ENCODE results near the gene HMOX2.

Gene HMOX2

DNA sequence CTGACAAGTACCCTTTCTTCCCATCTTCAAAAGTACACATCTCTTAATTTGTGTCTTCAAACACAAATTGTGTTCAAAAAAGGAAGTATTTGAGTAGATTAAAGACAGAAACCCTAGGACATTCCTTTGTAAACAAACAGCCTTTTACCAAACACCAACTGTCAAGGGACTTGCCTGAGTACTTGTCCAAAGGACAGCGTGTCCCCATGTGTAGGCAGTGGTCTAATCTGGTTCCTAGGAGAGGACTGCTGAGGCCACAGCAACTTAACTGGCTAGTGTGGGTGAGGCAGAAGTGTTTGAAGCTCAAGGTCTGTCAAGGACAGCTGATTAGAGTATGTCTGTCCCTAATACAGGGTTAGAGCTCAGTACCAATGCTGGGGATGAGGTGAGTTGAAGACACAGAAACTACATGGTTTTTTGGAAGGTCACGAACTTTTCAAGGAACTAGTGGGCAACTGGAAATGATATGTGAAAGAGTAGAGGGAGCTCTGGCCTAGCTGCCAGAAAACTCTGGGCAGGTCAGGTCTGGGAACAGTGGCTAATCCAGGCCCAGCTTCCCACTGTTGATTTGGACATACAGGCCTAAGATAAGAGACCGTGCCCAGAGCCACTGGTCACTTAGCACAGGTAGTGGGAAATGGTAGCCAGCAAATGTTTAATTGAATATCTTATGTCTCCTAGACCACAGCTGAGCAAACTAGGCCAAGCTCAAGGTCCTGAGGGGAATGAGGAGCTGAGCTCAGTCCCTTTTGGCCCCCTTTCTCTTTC lies 10.1 kb downstream of the HMOX2 start:
- ATAC-seq (no peak), DNase-seq (no peak)
- Mint-ChIP-seq H3K4me3 (no peak overlapping the region), H3K27me3 (no peaks in the 10 kb centered on the region), H3K27ac (peak overlapping the region; percentile 65 to 81), H3K9me3 (no peaks in the 10 kb centered on the region), H3K4me1 (peaks cover 83% of the 10 kb centered on the region)

DNA sequence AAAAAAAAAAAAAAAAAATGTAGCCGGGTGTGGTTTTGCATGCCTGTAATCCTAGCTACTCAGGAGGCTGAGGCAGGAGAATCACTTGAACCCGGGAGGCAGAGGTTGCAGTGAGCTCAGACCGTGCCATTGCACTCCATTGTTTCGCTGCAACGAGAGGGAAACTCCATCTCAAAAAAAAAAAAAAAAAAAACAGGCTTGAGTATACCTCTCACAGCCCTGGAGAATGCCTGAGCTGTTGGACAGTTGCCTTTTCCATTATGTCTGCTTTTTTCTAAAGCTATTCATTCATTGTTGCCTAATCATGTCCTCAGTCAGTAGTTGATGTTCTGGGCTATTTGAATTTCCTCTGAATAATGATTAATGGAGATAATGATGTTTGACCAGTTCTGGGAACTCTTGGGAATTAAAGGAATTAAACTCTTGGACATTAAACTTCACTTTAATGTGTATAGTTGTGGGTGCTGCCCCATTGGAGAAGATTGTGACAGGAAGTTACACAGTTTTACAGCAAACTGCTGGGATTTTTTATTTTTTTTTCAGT lies 11.8 kb downstream of the HMOX2 start:
- H3K4me1 Mint-ChIP-seq: peaks cover 73% of the 10 kb centered on the region
- no peaks in the 10 kb centered on the region for H3K9me3 Mint-ChIP-seq
- peak overlapping the region; percentile 58 to 73 for H3K4me3 Mint-ChIP-seq
- peak overlapping the region; percentile 79 to 96 for H3K27ac Mint-ChIP-seq
- peak; percentile 60 for ATAC-seq
- DNase-seq: no peak
- no peaks in the 10 kb centered on the region for H3K27me3 Mint-ChIP-seq

DNA sequence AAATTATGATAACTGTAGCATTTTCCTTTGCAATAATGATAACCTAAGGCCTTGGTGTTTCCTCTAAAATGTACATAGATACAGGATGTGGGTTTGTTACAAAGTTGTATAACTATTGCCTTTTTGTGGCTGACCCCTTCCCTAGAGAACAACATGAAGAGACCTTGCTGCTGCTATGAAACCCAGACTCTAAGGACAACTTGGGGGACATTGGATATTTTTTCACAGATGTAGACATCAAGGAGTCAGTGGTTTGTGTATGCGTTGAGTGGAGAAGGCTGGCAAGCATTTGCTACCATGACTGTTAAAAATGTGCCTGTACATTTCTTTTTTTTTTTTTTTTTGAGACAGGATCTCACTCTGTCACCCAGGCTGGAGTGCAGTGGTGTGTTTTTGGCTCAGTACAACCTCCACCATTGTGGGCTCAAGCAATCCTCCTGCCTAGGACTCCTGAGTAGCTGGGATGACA lies 12.3 kb downstream of the HMOX2 start:
- peak overlapping the region; percentile 79 to 96 for H3K27ac Mint-ChIP-seq
- H3K9me3 Mint-ChIP-seq: no peaks in the 10 kb centered on the region
- H3K27me3 Mint-ChIP-seq: no peaks in the 10 kb centered on the region
- H3K4me1 Mint-ChIP-seq: peaks cover 76% of the 10 kb centered on the region
- DNase-seq (peak; percentile 10 to 21), ATAC-seq (peak; percentile 93)
- H3K4me3 Mint-ChIP-seq: peak overlapping the region; percentile 58 to 73

DNA sequence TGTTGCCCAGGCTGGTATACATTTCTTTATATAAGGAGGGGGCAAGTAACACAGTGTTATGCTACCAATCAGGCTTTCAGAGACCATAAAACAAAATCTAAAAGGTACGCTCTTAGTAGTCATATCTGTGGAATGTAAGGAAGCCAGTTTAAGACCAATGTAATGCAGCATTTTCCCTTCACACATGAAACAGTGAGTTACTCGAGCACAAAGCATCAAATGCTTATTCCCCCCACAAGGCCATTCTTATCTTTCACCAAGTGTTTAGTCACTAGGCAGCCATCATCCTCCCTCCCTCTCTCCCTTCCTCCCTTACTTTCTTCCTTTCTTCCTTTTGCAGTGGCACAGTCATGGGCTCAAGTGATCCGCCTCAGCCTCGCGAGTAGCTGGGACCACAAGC lies 12.8 kb downstream of the HMOX2 start:
- H3K4me3 Mint-ChIP-seq: peak overlapping the region; percentile 58 to 73
- no peaks in the 10 kb centered on the region for H3K27me3 Mint-ChIP-seq
- H3K27ac Mint-ChIP-seq: peak overlapping the region; percentile 87 to 96
- H3K9me3 Mint-ChIP-seq: no peaks in the 10 kb centered on the region
- DNase-seq (no peak), ATAC-seq (no peak)
- peaks cover 80% of the 10 kb centered on the region for H3K4me1 Mint-ChIP-seq

DNA sequence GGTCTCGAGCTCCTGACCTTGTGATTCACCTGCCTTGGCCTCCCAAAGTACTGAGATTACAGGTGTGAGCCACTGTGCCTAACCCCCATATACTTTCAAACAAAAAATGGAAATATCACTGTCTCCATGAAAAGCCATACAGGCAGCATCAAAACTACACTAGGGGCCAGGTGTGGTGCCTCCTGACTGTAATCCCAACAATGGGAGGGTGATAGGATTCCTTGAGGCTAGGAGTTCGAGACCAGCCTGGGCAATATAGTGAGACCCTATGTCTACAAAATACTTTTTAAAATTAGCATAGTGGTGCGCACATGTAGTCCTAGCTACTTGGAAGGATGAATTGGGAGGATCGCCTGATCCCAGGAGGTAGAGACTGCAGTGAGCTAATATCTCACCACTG lies 15.7 kb downstream of the HMOX2 start:
- Mint-ChIP-seq H3K4me1 (peaks cover 86% of the 10 kb centered on the region), H3K4me3 (no peak overlapping the region), H3K27me3 (no peaks in the 10 kb centered on the region), H3K27ac (peak overlapping the region in 1 of 2 donors; percentile 80), H3K9me3 (no peaks in the 10 kb centered on the region)
- ATAC-seq: no peak
- DNase-seq: no peak

DNA sequence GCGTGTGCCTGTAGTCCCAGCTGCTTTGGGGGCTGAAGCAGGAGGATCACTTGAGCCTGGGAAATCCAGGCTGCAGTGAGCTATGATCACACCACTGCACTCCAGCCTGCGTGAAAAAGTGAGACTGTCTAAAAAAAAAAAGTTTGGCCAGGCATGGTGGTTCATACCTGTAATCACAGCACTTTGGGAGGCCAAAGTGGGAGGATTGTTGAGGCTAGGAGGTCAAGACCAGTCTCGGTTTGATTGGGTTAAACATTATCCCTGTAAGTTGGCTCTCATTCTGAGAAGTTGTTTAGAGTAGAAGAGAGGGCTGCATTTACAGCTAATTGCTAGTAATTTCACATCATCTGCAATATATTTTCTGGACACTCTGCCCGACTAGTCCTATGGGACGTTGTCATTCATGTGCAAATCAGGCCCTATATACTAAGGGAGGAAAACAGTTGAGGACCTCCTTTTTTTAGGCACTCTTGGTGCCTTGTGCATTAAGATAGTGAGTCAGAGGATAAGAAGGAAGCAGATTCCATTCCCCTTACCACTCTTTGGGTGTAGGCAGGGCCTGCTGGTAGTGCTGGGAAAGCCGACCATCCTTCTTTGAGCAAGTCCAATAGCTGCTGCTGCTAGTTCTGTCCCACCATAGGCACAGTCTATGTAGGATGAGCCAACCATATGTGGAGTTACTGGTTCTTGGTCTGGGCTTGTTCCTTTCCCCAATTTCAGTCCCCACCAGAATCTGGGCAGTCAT lies 18.7 kb downstream of the HMOX2 start:
- Mint-ChIP-seq H3K27ac (peak overlapping the region in 1 of 2 donors; percentile 14), H3K4me1 (peaks cover 86% of the 10 kb centered on the region)

DNA sequence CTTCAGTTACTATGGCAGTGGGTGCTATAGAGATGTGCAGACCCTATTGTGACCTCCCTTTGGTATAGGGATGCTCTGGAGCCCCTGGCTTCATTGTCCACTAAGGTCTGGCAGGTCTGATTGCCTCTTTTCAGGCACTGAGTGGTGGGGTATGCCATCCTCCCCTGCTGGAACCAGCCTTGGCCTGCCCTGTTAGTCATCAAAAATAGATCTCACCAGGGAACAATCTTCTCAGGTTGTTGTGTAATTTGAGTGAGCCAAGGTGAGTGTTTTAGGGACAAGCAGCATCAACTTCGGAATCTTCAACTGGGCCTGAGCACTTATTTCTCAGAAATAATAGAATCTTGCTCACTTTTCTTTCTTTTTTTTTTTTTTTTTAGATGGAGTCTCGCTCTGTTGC lies 19.6 kb downstream of the HMOX2 start:
- Mint-ChIP-seq H3K4me3 (no peak overlapping the region), H3K9me3 (no peaks in the 10 kb centered on the region), H3K27ac (peak overlapping the region in 1 of 2 donors; percentile 58), H3K4me1 (peaks cover 85% of the 10 kb centered on the region), H3K27me3 (no peaks in the 10 kb centered on the region)
- DNase-seq (no peak), ATAC-seq (no peak)

More for the DNA sequence above, 18.7 kb downstream of the HMOX2 start:
- Mint-ChIP-seq H3K4me3 (no peak overlapping the region), H3K9me3 (no peaks in the 10 kb centered on the region), H3K27me3 (no peaks in the 10 kb centered on the region)
- ATAC-seq: no peak
- no peak for DNase-seq

DNA sequence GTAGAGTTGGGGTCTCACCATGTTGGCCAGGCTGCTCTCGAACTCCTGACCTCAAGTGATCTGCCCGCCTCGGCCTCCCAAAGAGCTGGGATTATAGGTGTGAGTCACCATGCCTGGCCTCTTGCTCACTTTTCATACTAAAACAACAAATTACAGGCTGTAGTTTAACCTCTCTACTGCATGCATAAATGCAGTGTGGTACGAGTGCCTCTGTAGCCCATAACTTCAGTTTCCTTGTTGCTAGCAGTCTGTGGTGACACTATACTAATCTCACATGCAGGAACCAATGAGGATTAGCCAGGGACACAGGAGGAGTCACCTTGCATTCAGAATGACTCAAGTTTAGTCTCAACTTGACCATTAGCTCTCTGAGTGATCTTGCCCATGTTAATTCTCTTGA lies 20.1 kb downstream of the HMOX2 start:
- Mint-ChIP-seq H3K4me1 (peaks cover 85% of the 10 kb centered on the region), H3K4me3 (no peak overlapping the region), H3K27ac (peak overlapping the region in 1 of 2 donors; percentile 58), H3K9me3 (no peaks in the 10 kb centered on the region), H3K27me3 (no peaks in the 10 kb centered on the region)
- peak; percentile 84 for ATAC-seq
- no peak for DNase-seq

DNA sequence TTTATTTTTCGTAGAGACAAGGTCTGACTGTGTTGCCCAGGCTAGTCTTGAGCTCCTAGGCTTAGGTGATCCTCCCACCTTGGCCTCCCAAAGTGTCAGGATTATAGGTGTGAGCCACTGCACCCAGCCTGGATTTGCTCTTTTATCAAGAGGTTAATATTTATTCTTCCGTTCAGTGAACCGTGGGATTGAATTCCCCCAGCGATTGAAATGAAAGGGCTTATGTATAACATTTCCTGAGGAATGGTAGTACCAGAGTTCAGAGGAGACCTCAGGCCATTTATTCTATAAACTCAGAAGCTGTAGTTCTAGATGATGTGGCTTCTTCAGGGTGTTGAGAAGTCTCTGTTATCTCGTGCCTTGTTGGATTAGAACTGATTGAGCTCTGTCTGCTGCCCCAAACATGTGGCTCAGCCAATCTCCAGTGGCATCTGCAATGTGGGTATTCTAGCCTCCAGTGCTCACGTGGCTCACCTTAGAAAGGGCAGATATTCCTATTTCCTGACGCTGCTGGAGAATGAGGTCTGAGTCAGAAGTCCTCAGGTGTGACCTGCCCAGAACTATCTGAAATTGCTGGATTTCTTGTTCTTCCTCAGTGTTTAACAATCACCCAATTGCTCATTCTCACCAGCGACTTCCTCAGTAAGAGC lies 22.5 kb downstream of the HMOX2 start:
- no peak for DNase-seq
- Mint-ChIP-seq H3K4me1 (peaks cover 95% of the 10 kb centered on the region), H3K9me3 (no peaks in the 10 kb centered on the region), H3K4me3 (no peak overlapping the region), H3K27me3 (no peaks in the 10 kb centered on the region), H3K27ac (no peak overlapping the region)
- no peak for ATAC-seq

DNA sequence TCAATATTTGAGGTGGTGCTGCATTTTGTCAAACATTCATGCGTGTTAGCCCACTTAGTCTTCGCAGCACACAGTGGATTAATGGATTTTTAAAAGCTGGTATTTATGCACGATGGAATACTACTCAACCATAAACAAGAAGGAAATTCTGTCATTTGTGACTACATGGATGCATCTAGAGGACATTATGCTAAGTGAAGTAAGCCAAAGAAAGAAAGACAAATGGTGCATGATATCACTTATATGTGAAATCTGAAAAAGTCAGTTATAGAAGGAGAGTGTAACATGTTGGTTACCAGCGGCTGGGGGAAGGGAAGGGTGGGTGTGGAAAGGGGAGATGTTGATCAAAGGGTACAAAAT lies 23.0 kb downstream of the HMOX2 start:
- peaks cover 95% of the 10 kb centered on the region for H3K4me1 Mint-ChIP-seq
- ATAC-seq: no peak
- H3K27me3 Mint-ChIP-seq: no peaks in the 10 kb centered on the region
- DNase-seq: no peak
- H3K27ac Mint-ChIP-seq: no peak overlapping the region
- no peaks in the 10 kb centered on the region for H3K9me3 Mint-ChIP-seq
- H3K4me3 Mint-ChIP-seq: no peak overlapping the region

DNA sequence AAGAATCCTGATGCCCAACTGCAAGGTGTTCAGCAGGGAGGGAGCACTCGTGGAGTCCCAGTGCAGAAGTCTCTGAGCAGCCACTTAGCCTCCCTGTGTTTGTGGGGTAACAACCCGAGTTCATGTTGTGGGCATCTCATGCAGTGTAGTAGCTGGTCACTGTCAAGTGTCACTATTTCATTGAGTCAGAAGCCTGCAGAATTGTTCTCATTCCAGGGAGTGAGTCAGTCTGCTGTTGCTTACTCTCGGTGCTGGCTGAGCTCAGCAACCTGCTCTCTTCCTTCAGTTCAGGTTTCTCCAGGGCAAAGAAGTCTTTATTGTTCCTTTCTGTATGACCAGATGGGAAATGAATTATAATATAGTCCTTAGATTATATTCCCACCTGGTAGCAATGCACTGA lies 24.1 kb downstream of the HMOX2 start:
- Mint-ChIP-seq H3K9me3 (no peaks in the 10 kb centered on the region), H3K27me3 (no peaks in the 10 kb centered on the region), H3K4me1 (peaks cover 95% of the 10 kb centered on the region), H3K4me3 (no peak overlapping the region), H3K27ac (no peak overlapping the region)
- DNase-seq (peak in 1 of 2 donors; percentile 23), ATAC-seq (peak; percentile 86)

DNA sequence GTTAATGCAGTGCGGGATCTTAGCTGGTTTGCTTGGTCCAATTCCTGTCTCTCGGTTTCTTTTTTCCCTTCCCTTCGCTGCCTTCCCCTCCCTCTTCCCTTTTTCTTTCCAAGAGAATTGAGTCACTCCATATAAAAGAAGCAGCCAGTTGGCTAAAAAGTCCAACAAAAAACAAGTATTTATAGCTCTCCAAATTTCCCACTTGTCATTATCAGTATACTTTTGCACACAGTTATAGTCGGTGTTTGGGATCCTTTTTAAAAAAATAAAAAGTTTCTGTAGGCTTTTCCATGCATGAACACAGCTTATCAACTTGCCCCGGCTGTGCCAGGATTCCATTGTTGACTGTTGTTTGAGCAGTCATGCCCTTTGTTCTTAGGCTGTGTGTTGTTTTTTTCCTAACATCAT lies 24.9 kb downstream of the HMOX2 start:
- peaks cover 95% of the 10 kb centered on the region for H3K4me1 Mint-ChIP-seq
- no peaks in the 10 kb centered on the region for H3K9me3 Mint-ChIP-seq
- H3K27ac Mint-ChIP-seq: peak overlapping the region in 1 of 2 donors; percentile 55
- no peak for ATAC-seq
- DNase-seq: no peak
- no peak overlapping the region for H3K4me3 Mint-ChIP-seq
- no peaks in the 10 kb centered on the region for H3K27me3 Mint-ChIP-seq

DNA sequence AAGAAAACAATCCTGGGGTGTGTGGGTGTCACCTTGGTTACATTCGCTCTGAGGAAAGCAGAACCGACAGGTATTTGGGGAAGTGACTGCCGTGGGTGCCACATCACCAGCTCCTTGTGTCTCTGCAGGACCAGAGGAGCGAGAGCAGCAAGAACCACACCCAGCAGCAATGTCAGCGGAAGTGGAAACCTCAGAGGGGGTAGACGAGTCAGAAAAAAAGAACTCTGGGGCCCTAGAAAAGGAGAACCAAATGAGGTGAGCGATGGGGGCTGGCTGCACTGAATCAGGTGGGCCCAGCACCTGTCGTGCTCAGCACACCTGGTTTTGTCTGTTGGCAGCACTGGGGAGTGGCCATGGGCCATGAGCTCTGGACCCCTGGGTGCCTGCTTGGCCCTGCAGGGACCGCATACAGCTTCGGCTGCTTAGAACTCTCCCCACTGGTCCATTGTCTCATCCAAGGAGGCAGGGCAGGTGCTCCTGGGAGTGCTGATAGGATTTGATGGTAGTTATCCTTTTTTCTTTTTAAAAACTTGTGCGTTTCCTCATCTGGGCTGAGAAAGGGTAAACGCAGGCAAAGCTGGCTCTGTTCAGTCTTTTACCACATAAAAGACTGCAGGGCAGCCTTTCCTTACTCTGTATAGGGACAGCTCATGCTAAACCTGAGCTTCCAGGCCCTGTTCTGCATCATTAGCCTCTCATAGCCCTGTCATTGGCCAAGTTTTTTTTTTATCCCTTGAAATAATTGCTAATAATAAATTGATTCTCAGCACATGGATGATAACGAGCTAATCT lies 29.4 kb downstream of the HMOX2 start:
- Mint-ChIP-seq H3K4me1 (peaks cover 74% of the 10 kb centered on the region), H3K27me3 (no peaks in the 10 kb centered on the region), H3K9me3 (no peaks in the 10 kb centered on the region), H3K27ac (peak overlapping the region; percentile 24 to 93), H3K4me3 (peak overlapping the region; percentile 67 to 72)
- peak; percentile 91 for ATAC-seq
- DNase-seq: peak; percentile 52 to 71

DNA sequence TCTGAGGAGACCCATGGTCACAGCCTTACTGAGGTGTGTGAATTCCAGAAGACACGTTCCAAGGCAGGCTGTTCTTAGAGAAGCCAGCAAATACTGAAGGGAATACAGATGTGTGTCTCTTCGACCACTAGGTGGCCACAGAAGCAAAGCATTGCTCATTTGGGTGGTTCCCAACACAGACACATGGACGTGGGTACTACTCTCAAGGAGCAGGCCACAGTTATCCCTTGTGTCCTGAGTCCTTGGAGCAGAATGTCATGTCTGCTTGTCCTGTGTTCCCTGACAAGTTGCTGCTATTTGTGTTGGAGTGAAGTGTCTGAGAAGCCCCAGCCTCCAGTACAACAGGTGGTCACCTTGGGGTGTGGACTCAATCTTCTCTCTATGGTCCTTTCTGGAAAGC lies 30.3 kb downstream of the HMOX2 start:
- H3K4me3 Mint-ChIP-seq: peak overlapping the region; percentile 67 to 72

More for the DNA sequence above, 30.3 kb downstream of the HMOX2 start:
- no peaks in the 10 kb centered on the region for H3K9me3 Mint-ChIP-seq
- DNase-seq (peak; percentile 47 to 56), ATAC-seq (peak; percentile 80)
- peaks cover 72% of the 10 kb centered on the region for H3K4me1 Mint-ChIP-seq
- H3K27me3 Mint-ChIP-seq: no peaks in the 10 kb centered on the region
- H3K27ac Mint-ChIP-seq: peak overlapping the region; percentile 42 to 85

All from stimulated activated naive CD8-positive, alpha-beta T cell treated with anti-CD3 and anti-CD28 coated beads, Interleukin-15, amount 100 ng/mL, for 72 hours (primary cell).